HEK293 (cell line): ENCODE data around the gene MRPL30.

ENCODE experiments used
- CTCF ChIA-PET: fragments of 350-600 bp; formaldehyde crosslinking; extraction: SDS; loops from one replicate; lab custom pipeline; 2021; ENCODE audit warnings: antibody characterized with exemption; lab: Yijun Ruan, JAX
- POLR2A ChIA-PET: fragments of 300-600 bp; formaldehyde crosslinking; extraction: SDS; loops from one replicate; lab custom pipeline; 2020; ENCODE audit warnings: antibody characterized with exemption, inconsistent platforms; lab: Yijun Ruan, JAX
- H3K27ac ChIP-seq: fragments of 200-500 bp; sonication (Bioruptor generic); 2 replicates; pipeline ENCODE4 v1.5.1; 2014; ENCODE audit warnings: low read depth, low read length, control low read depth, inconsistent platforms; ENCODE audit errors: extremely low read depth
- H3K36me3 ChIP-seq, 2 experiments: fragments of 200-500 bp in 1 of 2; sonication (Bioruptor generic) in 1 of 2; 1 replicate in 1 of 2; 2 replicates in 1 of 2; pipeline ENCODE4 v1.5.1; 2014 to 2017; ENCODE audit warnings: inconsistent platforms in 2 of 2, low read length in 2 of 2; ENCODE audit not compliant: control insufficient read depth in 2 of 2, insufficient read depth in 1 of 2
- H3K4me1 ChIP-seq: fragments of 200-500 bp; sonication (Bioruptor generic); 2 replicates; pipeline ENCODE4 v1.5.1; 2014; ENCODE audit warnings: mild to moderate bottlenecking, low read length, inconsistent platforms; ENCODE audit not compliant: control insufficient read depth, insufficient read depth
- H3K4me3 ChIP-seq: 2 replicates; pipeline ENCODE4 v1.5.1; 2011; ENCODE audit warnings: low read depth, mild to moderate bottlenecking, control low read depth, low read length, moderate library complexity
- H3K9me3 ChIP-seq: fragments of 200-500 bp; sonication (Bioruptor generic); 2 replicates; pipeline ENCODE4 v1.5.1; 2014; ENCODE audit warnings: low read depth, low read length, inconsistent platforms; ENCODE audit not compliant: control insufficient read depth, insufficient read depth
- GLIS2 ChIP-seq: fragments of 450-650 bp; formaldehyde crosslinking; IDR thresholded peaks from 2 replicates; pipeline ENCODE4 v1.5.1; 2016; ENCODE audit warnings: missing biosample characterization, missing genetic modification characterization
- KLF1 ChIP-seq: fragments of 450-650 bp; formaldehyde crosslinking; IDR thresholded peaks from 2 replicates; pipeline ENCODE4 v1.5.1; 2016; ENCODE audit warnings: missing biosample characterization, missing genetic modification characterization
- KLF10 ChIP-seq: fragments of 450-650 bp; IDR thresholded peaks from 2 replicates; pipeline ENCODE4 v1.5.1; 2018; ENCODE audit warnings: missing biosample characterization, mild to moderate bottlenecking, missing genetic modification characterization
- MEIS1 ChIP-seq: sonication (generic); formaldehyde crosslinking; IDR thresholded peaks from 2 replicates; pipeline ENCODE4 v1.8.1; 2022; ENCODE audit warnings: missing genetic modification reagents, mild to moderate bottlenecking, borderline replicate concordance
- MZF1 ChIP-seq: fragments of 450-650 bp; formaldehyde crosslinking; IDR thresholded peaks from 2 replicates; pipeline ENCODE4 v1.5.1; 2017; ENCODE audit warnings: missing biosample characterization, missing genetic modification characterization, borderline replicate concordance
- PBX3 ChIP-seq: sonication (generic); formaldehyde crosslinking; IDR thresholded peaks from 2 replicates; pipeline ENCODE4 v1.8.1; 2022; ENCODE audit warnings: mild to moderate bottlenecking, moderate library complexity, missing genetic modification reagents
- SCRT1 ChIP-seq: fragments of 450-650 bp; formaldehyde crosslinking; IDR thresholded peaks from 2 replicates; pipeline ENCODE4 v1.5.1; 2016; ENCODE audit warnings: missing biosample characterization, missing genetic modification characterization, borderline replicate concordance
- ZFP37 ChIP-seq: fragments of 450-650 bp; formaldehyde crosslinking; IDR thresholded peaks from 2 replicates; pipeline ENCODE4 v1.5.1; 2016; ENCODE audit warnings: missing biosample characterization, missing genetic modification characterization
- ZNF19 ChIP-seq: fragments of 450-650 bp; formaldehyde crosslinking; IDR thresholded peaks from 2 replicates; pipeline ENCODE4; 2016; ENCODE audit warnings: missing biosample characterization, missing genetic modification characterization, low read depth
- ZNF292 ChIP-seq: fragments of 450-650 bp; formaldehyde crosslinking; IDR thresholded peaks from 2 replicates; pipeline ENCODE4 v1.5.1; 2016; ENCODE audit warnings: low read depth, missing biosample characterization, missing genetic modification characterization, borderline replicate concordance
- ZNF354C ChIP-seq: fragments of 450-650 bp; formaldehyde crosslinking; IDR thresholded peaks from 2 replicates; pipeline ENCODE4 v1.5.1; 2016; ENCODE audit warnings: missing biosample characterization, missing genetic modification characterization, low read depth, borderline replicate concordance
- ZNF510 ChIP-seq: fragments of 450-650 bp; formaldehyde crosslinking; IDR thresholded peaks from 2 replicates; pipeline ENCODE4 v1.5.1; 2018; ENCODE audit warnings: mild to moderate bottlenecking, missing genetic modification characterization, missing biosample characterization; ENCODE audit not compliant: insufficient replicate concordance
- ZNF518A ChIP-seq: fragments of 450-650 bp; formaldehyde crosslinking; conservative IDR thresholded peaks from 2 replicates; pipeline ENCODE4 v1.5.1; 2016; ENCODE audit warnings: low read depth, missing biosample characterization, missing genetic modification characterization
- ZNF623 ChIP-seq: fragments of 450-650 bp; formaldehyde crosslinking; IDR thresholded peaks from 2 replicates; pipeline ENCODE4 v1.5.1; 2016; ENCODE audit warnings: missing biosample characterization, missing genetic modification characterization
- ZNF664 ChIP-seq: fragments of 450-650 bp; formaldehyde crosslinking; IDR thresholded peaks from 2 replicates; pipeline ENCODE4 v1.5.1; 2016; ENCODE audit warnings: missing biosample characterization, missing genetic modification characterization
- ZNF777 ChIP-seq: fragments of 450-650 bp; formaldehyde crosslinking; IDR thresholded peaks from 2 replicates; pipeline ENCODE4 v1.5.1; 2017; ENCODE audit warnings: missing biosample characterization, missing genetic modification characterization, borderline replicate concordance
- ZNF843 ChIP-seq: fragments of 450-650 bp; formaldehyde crosslinking; IDR thresholded peaks from 2 replicates; pipeline ENCODE4 v1.5.1; 2016; ENCODE audit warnings: missing biosample characterization, missing genetic modification characterization
- ZSCAN30 ChIP-seq: fragments of 450-650 bp; IDR thresholded peaks from 2 replicates; pipeline ENCODE4 v1.5.1; 2018; ENCODE audit warnings: missing biosample characterization, mild to moderate bottlenecking, missing genetic modification characterization, moderate library complexity
- TF ChIP-seq, protein P1 (sequence below): fragments of 450-650 bp; formaldehyde crosslinking; IDR thresholded peaks from 2 replicates; pipeline ENCODE4 v1.5.1; 2016; ENCODE audit warnings: missing biosample characterization, missing genetic modification characterization, low read depth
- TF ChIP-seq, protein P2 (sequence below): fragments of 450-650 bp; formaldehyde crosslinking; IDR thresholded peaks from 2 replicates; pipeline ENCODE4 v1.5.1; 2016; ENCODE audit warnings: missing biosample characterization, missing genetic modification characterization

Gene MRPL30

DNA sequence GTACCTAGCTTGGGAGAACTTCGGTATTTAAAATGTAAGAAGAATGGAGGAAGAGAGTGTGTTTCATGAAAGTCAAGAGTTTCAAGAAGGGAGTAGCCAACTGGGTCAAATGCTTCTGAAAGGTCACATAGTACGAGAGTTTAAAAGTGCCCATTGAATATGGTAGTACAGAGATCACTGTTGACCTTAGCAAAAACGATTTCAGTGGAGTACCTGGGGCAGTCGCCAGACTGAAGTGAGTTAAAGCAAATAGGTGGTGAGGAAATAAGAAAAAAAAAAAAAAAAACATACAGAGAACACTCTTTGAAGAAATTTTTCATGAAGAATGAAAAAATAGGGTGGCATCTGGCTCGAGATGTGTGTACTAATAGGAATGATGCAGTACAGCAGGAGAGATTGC, 14.8 kb upstream of the MRPL30 start:
- TF ChIP-seq ZSCAN30 (tag by site-specific recombination): no peak
- no peak for TF ChIP-seq ZNF292 (tag by site-specific recombination)
- no peak for TF ChIP-seq ZFP37
- no peak for TF ChIP-seq KLF1 (tag by site-specific recombination)
- TF ChIP-seq ZNF843 (tag by site-specific recombination): no peak
- H3K9me3 ChIP-seq: no peaks in the 10 kb centered on the region
- H3K36me3 ChIP-seq: peaks cover 44 to 53% of the 10 kb centered on the region in 2 experiments
- H3K4me1 ChIP-seq: no peaks in the 10 kb centered on the region
- no peak overlapping the region for H3K4me3 ChIP-seq
- CTCF ChIA-PET: interaction anchor here (1.2 to 1.4 kb wide), 2 partner anchors 9 to 11 kb away, joined by 3 to 6 read pairs; partner anchors contain the start of genes LIPT1 and TSGA10
- POLR2A ChIA-PET: interaction anchor here (1.9 kb wide), 1 partner anchor 14 kb away, joined by 8 read pairs; no protein-coding TSS in a partner anchor
- H3K27ac ChIP-seq: no peak overlapping the region

DNA sequence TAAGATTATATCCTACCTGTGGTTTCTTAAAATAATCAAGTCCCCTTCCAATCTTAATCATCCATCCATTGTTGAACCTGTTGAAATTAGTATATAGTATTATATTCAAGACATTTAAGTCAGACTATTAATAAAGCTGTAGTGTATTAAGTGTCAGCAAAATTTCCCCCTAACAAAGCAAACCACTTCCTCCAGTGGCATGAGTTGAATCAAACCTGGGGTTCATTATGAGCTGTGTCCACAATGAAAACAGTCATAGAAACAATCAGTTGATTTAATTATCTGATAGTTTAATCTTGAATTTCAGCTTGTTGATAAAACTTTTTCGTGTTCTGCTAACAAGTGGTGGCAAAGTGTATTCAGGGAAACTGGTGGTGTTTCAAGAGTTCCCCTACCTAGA, 11.4 kb upstream of the MRPL30 start:
- H3K4me1 ChIP-seq: no peaks in the 10 kb centered on the region
- H3K27ac ChIP-seq: no peak overlapping the region
- no peak for TF ChIP-seq ZNF664 (tag by site-specific recombination)
- no peak for TF ChIP-seq GLIS2
- TF ChIP-seq MEIS1 (CRISPR knock-in tag): no peak
- TF ChIP-seq, protein P1, sequence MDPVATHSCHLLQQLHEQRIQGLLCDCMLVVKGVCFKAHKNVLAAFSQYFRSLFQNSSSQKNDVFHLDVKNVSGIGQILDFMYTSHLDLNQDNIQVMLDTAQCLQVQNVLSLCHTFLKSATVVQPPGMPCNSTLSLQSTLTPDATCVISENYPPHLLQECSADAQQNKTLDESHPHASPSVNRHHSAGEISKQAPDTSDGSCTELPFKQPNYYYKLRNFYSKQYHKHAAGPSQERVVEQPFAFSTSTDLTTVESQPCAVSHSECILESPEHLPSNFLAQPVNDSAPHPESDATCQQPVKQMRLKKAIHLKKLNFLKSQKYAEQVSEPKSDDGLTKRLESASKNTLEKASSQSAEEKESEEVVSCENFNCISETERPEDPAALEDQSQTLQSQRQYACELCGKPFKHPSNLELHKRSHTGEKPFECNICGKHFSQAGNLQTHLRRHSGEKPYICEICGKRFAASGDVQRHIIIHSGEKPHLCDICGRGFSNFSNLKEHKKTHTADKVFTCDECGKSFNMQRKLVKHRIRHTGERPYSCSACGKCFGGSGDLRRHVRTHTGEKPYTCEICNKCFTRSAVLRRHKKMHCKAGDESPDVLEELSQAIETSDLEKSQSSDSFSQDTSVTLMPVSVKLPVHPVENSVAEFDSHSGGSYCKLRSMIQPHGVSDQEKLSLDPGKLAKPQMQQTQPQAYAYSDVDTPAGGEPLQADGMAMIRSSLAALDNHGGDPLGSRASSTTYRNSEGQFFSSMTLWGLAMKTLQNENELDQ (tag by site-specific recombination): no peak
- TF ChIP-seq ZNF777 (tag by site-specific recombination): no peak
- no peak for TF ChIP-seq ZNF354C (tag by site-specific recombination)
- TF ChIP-seq PBX3 (CRISPR knock-in tag): no peak
- TF ChIP-seq, protein P2, sequence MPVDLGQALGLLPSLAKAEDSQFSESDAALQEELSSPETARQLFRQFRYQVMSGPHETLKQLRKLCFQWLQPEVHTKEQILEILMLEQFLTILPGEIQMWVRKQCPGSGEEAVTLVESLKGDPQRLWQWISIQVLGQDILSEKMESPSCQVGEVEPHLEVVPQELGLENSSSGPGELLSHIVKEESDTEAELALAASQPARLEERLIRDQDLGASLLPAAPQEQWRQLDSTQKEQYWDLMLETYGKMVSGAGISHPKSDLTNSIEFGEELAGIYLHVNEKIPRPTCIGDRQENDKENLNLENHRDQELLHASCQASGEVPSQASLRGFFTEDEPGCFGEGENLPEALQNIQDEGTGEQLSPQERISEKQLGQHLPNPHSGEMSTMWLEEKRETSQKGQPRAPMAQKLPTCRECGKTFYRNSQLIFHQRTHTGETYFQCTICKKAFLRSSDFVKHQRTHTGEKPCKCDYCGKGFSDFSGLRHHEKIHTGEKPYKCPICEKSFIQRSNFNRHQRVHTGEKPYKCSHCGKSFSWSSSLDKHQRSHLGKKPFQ (tag by site-specific recombination): no peak
- no peak for TF ChIP-seq ZNF518A (tag by site-specific recombination)
- no peak for TF ChIP-seq MZF1 (tag by site-specific recombination)
- TF ChIP-seq KLF10 (tag by site-specific recombination): no peak
- TF ChIP-seq SCRT1 (tag by site-specific recombination): no peak
- no peak for TF ChIP-seq ZNF510 (tag by site-specific recombination)
- no peak for TF ChIP-seq ZSCAN30 (tag by site-specific recombination)
- no peak for TF ChIP-seq ZNF19 (tag by site-specific recombination)
- no peak for TF ChIP-seq ZNF623 (tag by site-specific recombination)
- ChIA-PET CTCF (no interaction called here), POLR2A (interaction anchor here (0.8 kb wide), 1 partner anchor 15 kb away, joined by 3 read pairs; the partner anchor contains the start of genes LIPT1 and TSGA10)
- no peaks in the 10 kb centered on the region for H3K9me3 ChIP-seq
- H3K4me3 ChIP-seq: no peak overlapping the region
- H3K36me3 ChIP-seq: peaks cover 47 to 61% of the 10 kb centered on the region in 2 experiments
